ENCODE results near the gene THAP8. TPM values are rescaled to one million over a fixed set of nuclear protein-coding genes. Genes with fewer than 3 reads are reported as not detected.

The THAP8 gene
- total and polyA plus RNA-seq, 2 of the 13 experiments (the other 11 are each of a cell fraction or from before 2014, with no cell fraction given) = 1.7 to 3.7 TPM

DNA sequence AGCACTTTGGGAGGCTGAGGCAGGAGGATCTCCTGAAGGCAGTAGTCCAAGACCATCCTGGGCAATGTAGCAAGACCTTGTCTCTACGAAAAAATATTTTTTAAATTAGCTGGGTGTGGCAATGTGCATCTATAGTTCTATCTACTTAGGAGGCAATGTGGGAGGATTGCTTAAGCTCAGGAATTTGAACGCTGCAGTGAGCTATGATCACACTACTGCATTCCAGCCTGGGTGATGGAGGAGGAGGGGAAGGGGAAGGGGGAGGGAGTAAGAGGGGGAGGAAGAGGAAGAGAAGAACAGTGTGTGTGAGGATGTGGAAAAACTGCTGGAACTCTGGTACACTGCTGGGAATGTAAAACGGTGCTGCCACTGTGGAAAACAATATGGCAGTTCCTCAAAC is 12.3 kb downstream of the THAP8 start (continued):
- TF ChIP-seq, protein P1, sequence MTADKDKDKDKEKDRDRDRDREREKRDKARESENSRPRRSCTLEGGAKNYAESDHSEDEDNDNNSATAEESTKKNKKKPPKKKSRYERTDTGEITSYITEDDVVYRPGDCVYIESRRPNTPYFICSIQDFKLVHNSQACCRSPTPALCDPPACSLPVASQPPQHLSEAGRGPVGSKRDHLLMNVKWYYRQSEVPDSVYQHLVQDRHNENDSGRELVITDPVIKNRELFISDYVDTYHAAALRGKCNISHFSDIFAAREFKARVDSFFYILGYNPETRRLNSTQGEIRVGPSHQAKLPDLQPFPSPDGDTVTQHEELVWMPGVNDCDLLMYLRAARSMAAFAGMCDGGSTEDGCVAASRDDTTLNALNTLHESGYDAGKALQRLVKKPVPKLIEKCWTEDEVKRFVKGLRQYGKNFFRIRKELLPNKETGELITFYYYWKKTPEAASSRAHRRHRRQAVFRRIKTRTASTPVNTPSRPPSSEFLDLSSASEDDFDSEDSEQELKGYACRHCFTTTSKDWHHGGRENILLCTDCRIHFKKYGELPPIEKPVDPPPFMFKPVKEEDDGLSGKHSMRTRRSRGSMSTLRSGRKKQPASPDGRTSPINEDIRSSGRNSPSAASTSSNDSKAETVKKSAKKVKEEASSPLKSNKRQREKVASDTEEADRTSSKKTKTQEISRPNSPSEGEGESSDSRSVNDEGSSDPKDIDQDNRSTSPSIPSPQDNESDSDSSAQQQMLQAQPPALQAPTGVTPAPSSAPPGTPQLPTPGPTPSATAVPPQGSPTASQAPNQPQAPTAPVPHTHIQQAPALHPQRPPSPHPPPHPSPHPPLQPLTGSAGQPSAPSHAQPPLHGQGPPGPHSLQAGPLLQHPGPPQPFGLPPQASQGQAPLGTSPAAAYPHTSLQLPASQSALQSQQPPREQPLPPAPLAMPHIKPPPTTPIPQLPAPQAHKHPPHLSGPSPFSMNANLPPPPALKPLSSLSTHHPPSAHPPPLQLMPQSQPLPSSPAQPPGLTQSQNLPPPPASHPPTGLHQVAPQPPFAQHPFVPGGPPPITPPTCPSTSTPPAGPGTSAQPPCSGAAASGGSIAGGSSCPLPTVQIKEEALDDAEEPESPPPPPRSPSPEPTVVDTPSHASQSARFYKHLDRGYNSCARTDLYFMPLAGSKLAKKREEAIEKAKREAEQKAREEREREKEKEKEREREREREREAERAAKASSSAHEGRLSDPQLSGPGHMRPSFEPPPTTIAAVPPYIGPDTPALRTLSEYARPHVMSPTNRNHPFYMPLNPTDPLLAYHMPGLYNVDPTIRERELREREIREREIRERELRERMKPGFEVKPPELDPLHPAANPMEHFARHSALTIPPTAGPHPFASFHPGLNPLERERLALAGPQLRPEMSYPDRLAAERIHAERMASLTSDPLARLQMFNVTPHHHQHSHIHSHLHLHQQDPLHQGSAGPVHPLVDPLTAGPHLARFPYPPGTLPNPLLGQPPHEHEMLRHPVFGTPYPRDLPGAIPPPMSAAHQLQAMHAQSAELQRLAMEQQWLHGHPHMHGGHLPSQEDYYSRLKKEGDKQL (CRISPR knock-in tag; IDR thresholded peaks at IDR 0.05; ENCODE audit: low read depth) = no peak
- TF ChIP-seq, protein P2, sequence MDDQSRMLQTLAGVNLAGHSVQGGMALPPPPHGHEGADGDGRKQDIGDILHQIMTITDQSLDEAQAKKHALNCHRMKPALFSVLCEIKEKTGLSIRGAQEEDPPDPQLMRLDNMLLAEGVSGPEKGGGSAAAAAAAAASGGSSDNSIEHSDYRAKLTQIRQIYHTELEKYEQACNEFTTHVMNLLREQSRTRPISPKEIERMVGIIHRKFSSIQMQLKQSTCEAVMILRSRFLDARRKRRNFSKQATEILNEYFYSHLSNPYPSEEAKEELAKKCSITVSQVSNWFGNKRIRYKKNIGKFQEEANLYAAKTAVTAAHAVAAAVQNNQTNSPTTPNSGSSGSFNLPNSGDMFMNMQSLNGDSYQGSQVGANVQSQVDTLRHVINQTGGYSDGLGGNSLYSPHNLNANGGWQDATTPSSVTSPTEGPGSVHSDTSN (CRISPR knock-in tag; IDR thresholded peaks at IDR 0.05; ENCODE audit: borderline replicate concordance) = no peak
- TF ChIP-seq FOXK1 (CRISPR knock-in tag; IDR thresholded peaks at IDR 0.05; ENCODE audit: borderline replicate concordance, low read depth) = 0 out of 2 replicates have a peak, but pooled peaks have one; percentile 14
- TF ChIP-seq, protein P3, sequence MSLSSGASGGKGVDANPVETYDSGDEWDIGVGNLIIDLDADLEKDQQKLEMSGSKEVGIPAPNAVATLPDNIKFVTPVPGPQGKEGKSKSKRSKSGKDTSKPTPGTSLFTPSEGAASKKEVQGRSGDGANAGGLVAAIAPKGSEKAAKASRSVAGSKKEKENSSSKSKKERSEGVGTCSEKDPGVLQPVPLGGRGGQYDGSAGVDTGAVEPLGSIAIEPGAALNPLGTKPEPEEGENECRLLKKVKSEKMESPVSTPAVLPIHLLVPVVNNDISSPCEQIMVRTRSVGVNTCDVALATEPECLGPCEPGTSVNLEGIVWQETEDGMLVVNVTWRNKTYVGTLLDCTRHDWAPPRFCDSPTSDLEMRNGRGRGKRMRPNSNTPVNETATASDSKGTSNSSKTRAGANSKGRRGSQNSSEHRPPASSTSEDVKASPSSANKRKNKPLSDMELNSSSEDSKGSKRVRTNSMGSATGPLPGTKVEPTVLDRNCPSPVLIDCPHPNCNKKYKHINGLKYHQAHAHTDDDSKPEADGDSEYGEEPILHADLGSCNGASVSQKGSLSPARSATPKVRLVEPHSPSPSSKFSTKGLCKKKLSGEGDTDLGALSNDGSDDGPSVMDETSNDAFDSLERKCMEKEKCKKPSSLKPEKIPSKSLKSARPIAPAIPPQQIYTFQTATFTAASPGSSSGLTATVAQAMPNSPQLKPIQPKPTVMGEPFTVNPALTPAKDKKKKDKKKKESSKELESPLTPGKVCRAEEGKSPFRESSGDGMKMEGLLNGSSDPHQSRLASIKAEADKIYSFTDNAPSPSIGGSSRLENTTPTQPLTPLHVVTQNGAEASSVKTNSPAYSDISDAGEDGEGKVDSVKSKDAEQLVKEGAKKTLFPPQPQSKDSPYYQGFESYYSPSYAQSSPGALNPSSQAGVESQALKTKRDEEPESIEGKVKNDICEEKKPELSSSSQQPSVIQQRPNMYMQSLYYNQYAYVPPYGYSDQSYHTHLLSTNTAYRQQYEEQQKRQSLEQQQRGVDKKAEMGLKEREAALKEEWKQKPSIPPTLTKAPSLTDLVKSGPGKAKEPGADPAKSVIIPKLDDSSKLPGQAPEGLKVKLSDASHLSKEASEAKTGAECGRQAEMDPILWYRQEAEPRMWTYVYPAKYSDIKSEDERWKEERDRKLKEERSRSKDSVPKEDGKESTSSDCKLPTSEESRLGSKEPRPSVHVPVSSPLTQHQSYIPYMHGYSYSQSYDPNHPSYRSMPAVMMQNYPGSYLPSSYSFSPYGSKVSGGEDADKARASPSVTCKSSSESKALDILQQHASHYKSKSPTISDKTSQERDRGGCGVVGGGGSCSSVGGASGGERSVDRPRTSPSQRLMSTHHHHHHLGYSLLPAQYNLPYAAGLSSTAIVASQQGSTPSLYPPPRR (CRISPR knock-in tag; IDR thresholded peaks at IDR 0.05; ENCODE audit: borderline replicate concordance) = no peak
- TF ChIP-seq RBM39 (IDR thresholded peaks at IDR 0.05; ENCODE audit: low read depth, low read length, poor library complexity, severe bottlenecking) = no peak
- TF ChIP-seq RCOR2 (CRISPR knock-in tag; IDR thresholded peaks at IDR 0.05) = peak; percentile 28; the same call in 1 of the 2 replicates
- no peak for TF ChIP-seq ZNF850 (CRISPR knock-in tag; conservative IDR thresholded peaks at IDR 0.05)
- TF ChIP-seq ZNF333 (CRISPR knock-in tag; IDR thresholded peaks at IDR 0.05; ENCODE audit: borderline replicate concordance) = no peak
- TF ChIP-seq HOXA3 (CRISPR knock-in tag; IDR thresholded peaks at IDR 0.05) = no peak; the same call in 1 of the 2 replicates
- no peak for TF ChIP-seq ATF7-NPFF (CRISPR knock-in tag; IDR thresholded peaks at IDR 0.05; ENCODE audit: low read depth)
- TF ChIP-seq ZNF761 (CRISPR knock-in tag; conservative IDR thresholded peaks at IDR 0.05) = no peak
- no peak for TF ChIP-seq SNRNP70 (IDR thresholded peaks at IDR 0.05; ENCODE audit: low read depth, low read length)
- peak; percentile 90 for TF ChIP-seq CEBPG (CRISPR knock-in tag; IDR thresholded peaks at IDR 0.05)
- no peak for TF ChIP-seq REL (CRISPR knock-in tag; conservative IDR thresholded peaks at IDR 0.05)
- TF ChIP-seq ATF7 (IDR thresholded peaks at IDR 0.05) = peak; percentile 53
- TF ChIP-seq ATF7 (CRISPR knock-in tag; IDR thresholded peaks at IDR 0.05) = no peak
